Measurements from ENCODE around the gene ANTKMT.
"Not testable (repeated sequence)": the region's sequence is repeated elsewhere in the genome, so short reads cannot be mapped to it uniquely, and the experiment has no call there.

The ANTKMT gene

DNA sequence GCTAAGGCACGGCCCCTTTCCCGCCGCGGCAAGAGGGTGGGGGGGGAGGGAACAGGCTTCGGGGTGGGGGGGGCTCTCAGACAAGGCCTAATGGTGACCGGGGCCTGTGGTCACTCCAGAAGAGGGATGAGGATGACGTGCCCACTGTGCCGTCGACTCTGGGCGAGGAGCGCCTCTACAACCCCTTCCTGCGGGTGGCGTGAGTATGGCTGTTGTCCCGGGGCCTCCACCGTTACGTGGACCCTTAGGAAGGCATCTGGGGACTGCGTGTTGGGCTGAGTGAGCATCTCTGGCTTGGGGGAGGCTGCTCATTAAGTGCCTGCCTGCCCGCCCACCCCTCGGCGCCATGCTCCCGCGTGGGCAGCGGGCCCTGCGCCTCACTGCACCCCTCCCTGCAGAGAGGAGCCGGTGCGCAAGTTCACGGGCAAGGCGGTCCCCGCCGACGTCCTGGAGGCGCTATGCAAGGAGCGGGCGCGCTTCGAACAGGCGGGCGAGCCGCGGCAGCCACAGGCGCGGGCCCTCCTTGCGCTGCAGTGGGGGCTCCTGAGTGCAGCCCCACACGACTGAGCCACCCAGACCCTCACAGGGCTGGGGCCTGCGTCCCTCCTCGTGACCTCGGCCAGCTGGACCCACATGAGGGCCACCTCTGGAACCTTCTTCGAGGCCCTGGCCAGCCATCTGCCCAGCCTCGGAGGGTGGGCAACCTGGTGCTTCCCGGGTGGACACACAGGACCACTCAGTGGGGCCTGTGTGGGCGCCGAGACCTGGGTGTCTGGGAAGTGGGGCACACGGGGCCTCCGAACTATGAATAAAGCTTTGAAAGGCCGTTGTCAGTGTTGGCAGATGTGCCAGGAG lies 8.2 kb downstream of the ANTKMT start:
- DNase-seq = no peak

DNA sequence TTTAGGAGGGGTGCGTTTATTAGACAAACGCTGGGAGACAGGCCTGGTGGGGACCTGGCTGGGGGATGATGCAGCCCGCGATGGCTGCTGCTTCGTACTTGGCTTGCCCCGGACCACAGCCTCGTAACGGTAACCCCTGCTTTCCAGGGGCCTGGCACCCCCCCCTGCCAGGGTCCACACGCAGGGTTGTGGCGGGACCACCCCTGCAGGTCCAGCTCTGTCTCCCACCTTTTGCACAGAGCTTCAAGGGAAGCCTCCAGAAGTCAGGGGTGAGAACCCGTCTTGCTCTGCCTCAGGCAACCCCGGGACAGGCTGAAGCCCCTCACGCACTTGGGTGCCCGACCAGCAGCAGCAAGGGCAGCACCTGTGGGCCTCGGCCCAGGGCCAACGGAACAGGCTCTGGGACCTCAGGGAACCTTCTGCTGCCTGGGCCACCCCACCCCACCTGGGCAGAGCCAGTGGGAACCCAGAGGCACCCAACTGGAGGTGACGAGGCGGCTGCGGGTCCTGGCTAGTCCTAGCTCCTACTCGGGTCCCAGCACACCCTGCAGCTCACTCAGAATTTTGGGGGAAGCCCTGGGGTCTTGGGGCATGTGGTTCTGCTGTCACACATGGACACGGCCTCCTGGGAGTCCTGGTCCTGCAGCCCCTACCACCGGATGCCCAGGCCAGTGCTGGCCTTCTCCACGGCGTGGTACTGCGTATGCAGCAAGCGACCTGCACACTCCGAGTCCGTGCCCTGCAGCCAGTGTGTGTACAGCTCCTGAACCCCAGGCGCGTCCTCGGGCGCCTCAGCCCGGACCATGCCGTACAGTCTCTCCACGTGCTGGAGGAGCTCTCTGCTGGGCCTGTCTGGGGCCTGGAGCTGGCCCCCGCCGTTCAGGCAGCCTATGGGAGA lies 9.1 kb downstream of the ANTKMT start:
- no peak for DNase-seq

GRCh38 chr16:730666-731509 lies 9.9 kb downstream of the ANTKMT start:
- DNase-seq = no peak

DNA sequence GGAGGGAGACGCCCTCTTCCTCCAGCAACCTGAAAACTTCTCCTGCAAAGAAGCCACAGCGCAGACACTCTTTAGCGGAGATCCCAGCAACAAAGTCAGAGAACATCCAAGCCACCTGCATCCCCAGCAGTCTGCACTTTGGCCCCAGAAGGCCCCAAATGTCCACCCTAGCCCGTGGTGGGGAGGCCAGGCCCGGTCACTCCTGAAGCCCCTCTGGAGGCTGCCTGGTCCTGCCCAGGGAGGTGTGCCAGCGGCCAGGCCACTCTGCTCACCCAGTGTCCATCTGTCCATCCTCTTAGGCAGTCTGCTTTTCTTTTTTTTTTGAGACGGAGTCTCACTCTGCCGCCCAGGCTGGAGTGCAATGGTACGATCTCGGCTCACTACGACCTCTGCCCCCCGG lies 11.4 kb downstream of the ANTKMT start:
- DNase-seq = no peak

GRCh38 chr16:732936-733335 lies 12.0 kb downstream of the ANTKMT start:
- no peak for DNase-seq

GRCh38 chr16:733382-734207 lies 12.6 kb downstream of the ANTKMT start:
- no peak for DNase-seq

- DNase-seq = no peak
Observed at GRCh38 chr16:734208-734980, 13.4 kb downstream of the ANTKMT start.

DNA sequence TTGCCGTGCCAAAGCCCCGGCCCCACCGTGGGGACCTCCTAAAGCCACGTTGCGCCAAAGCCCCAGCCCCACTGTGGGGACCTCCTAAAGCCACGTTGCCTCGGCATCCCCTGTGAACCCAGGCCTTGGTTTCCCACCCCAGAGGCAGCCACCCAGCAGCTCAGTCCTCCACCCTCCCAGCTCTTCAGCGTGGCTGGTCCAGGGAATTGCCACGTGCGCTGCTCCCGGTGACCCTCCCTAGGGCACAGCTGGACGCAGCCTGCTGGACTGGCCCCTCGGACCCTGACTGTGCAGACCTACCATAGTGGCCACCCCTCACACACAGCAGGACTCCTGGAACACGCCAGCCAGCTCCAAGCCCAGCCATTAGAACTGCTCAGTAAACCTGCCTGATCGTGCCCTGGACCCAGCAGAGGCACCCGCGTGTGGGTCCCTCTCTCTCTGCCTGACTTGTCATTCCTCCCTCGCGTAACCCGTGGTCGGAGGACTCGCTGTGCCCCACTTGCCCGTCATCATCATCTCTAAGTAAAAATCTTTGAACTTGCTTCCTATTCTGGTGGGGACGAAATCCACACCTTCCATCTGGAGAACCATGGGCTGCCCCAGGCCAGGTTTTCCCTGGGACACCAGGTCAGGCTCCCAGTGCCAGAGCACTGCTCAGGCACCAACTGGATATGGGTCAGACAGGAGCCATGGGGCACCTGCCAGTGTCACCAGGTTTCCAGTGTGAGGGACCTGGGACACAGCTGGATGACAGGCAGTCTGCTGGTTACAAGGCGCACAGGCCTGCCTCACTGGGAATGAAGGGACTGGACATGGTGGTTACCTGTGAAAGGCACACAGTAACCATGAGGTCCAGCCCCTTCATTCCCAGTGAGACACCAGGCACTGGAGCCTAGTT lies 14.3 kb downstream of the ANTKMT start:
- no peak for DNase-seq

- DNase-seq = no peak
Observed at GRCh38 chr16:735982-736453, 15.1 kb downstream of the ANTKMT start.

- no peak for DNase-seq
Observed at GRCh38 chr16:736936-737481, 16.1 kb downstream of the ANTKMT start.

GRCh38 chr16:739560-740458 lies 18.9 kb downstream of the ANTKMT start:
- DNase-seq = no peak

DNA sequence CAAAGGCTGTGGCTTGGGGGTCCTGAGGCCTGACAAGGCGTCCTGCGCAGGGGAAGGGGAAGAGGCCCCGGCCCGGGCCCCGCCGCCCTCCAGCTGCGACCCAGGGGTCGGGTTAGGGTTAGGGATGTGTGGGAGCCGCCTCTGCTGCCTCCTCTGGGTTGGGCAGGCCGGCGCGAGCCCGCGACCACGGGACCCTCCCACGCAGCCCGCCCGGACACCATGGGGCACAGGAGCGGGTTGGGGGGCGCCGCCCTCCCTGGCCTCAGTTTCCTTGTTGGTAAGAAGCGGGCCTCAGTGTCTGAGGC lies 19.5 kb downstream of the ANTKMT start:
- DNase-seq = no peak

DNA sequence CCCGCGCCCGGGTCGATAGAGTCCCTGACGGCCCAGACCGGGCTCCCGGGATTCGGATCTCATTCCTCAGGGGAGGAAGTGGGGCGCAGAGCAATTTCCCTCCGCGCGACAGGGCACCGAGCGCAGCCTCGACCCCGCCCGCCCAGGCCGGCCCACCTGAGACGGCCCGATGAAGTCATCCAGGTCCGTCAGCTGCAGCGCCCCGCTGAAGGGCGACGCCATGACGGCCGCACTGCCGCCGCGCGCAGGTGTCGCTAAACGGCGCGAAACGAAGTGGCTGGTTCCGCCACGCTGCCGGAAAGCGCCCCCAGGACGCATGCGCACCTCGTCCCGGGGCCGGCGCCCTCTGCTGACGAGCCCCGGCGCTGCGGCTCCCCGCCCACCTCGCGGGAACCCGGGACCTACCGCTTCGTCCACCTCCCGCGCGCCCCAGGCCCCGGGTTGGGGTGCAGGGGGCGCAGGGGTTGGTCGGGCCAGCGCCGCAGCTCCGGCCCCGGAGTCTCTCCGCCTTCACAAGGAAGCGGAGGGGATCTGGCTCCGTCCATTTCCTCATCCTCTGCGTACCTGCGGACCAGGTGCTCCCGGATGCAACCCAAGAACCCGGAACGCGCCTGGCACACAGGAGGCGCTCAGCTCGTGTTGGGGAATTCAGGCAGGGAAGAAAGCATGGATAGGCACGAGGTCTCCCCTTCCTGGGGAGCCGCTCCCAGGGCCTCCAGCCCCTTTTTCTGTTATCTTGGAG lies 20.0 kb downstream of the ANTKMT start, which contains the start of gene CIAO3:
Gene CIAO3 (minus strand): TSS at position 234 of the 742 bp plus-strand sequence. CDS start 12 bp downstream, at position 222.
- DNase-seq = peak; percentile 80 to 91

- no peak for DNase-seq
Observed at GRCh38 chr16:741986-742629, 21.2 kb downstream of the ANTKMT start.

DNA sequence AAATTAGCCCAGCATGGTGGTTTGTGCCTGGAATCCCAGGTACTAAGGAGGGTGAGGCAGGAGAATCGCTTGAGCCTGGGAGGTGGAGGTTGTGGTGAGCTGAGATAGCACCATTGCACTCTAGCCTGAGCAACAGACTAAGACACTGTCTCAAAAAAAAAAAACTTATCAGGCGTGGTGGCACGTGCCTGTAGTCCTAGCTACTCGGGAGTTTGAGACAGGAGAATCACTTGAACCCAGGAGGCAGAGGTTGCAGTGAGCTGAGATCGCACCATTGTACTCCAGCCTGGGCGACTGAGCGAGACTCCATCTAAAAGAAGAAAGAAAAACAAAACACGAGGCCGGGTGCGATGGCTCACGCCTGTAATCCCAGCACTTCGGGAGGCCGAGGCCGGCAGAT lies 21.9 kb downstream of the ANTKMT start:
- DNase-seq = not testable (repeated sequence)

- no peak for DNase-seq
Observed at GRCh38 chr16:743794-744500, 23.0 kb downstream of the ANTKMT start.

DNA sequence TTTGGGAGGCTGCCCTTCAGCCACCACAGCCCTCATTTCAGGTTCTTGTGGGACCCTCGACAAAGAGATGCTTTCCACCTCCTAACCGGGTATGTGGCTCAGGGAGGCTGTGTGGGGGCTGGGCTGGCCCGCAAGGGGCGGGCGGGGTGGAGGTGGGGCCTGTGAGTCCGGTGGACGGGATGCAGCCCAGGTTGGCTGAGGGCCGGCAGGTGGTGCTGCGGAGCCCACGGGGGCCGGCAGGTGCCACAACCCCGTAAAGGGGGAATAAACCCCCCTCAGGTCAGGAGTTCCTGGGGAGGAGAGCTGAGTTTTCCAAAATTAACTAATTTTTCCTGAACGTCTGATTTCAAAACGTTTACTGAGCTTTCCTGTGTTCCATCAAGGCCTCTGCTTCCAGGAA lies 24.8 kb downstream of the ANTKMT start:
- no peak for DNase-seq

Measured in inflammatory macrophage treated with lipopolysaccharide for 1 hour (primary cell).